NCI-H1436 (cell line): ENCODE measurements around the gene CHRM3.
A peak's percentile ranks its signal among the peaks of the same experiment; 100 is the strongest.
"Not testable (repeated sequence)": the region's sequence is repeated elsewhere in the genome, so short reads cannot be mapped to it uniquely, and the experiment has no call there.

Experiments
- DNase-seq: peaks from one replicate; lab custom pipeline; 2025; lab: John Stamatoyannopoulos, UW

The CHRM3 gene

DNA sequence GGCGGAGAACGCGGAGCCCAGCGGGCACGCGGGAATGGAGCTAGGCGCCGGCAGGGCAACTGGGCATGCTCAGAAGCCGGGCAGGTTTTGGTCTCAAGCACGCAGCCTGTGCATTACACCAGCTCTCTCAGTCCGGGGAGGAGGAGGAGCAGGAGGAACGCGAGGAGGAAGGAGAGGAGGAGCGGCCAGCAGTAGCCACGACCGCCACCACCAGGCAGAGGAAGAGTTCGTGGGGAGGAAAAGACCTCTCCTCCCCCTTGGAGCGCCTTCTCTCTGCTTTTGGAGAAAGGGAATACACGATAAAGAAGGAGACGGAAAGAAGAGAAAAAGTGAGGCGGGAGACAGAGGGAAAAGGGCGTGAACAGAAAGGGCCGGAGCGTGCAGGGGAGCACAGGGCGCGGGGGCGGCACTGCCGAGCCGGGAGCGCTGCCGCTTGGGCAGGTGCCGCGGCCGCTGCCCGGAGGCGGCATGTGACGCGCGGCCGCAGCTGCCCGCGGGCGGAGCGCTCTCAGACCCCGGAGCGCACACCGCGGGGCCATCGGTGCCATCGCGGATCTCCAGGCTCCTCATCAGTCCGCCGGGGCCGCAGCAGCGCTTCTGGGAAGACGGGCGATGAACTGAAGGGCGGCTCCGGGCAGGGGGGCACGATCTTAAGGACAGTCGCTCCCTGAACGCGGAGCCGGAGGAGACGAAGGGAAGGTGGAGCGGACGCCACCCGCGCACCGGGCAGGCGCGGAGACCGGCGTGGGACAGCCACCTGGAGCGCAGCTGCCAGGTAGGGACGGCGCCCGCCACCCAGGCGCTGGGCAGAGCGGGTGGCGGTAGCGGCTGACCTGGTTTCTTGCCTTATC lies at the start of gene CHRM3:
CHRM3 (plus strand) TSS at position 116 of the 851 bp plus-strand sequence. CDS start 520,884 bp downstream, outside the sequence.
- peak; percentile 85 for DNase-seq

DNA sequence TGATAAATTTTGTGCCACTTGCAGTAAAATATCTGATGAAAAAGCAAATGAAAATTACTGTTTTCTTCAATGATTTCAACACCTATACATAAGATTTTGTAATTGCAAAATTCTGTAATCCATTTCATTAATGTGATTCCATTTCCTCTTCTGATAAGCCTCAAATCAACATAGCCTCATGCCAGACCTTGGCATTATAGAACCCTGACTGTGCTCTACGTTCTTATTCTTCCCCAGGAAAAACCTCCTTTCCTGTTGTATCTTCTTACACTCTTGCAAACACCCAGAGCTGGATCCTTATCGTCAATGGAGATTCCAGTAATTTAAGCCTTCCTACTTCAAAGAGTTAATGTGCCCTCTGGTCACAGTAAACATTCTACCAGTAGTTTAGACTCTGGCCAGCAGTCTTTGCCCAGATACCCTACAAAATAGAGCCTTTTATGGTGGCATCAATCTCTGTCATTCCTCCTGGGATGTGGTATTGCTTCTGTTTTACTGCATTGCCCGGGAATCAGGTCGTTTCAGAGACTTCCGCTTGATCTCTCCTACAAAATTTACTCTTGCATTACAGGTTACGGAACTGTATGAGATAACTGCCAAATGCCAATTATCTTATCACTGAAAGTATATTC lies 48.5 kb upstream of the CHRM3 start:
- no peak for DNase-seq

DNA sequence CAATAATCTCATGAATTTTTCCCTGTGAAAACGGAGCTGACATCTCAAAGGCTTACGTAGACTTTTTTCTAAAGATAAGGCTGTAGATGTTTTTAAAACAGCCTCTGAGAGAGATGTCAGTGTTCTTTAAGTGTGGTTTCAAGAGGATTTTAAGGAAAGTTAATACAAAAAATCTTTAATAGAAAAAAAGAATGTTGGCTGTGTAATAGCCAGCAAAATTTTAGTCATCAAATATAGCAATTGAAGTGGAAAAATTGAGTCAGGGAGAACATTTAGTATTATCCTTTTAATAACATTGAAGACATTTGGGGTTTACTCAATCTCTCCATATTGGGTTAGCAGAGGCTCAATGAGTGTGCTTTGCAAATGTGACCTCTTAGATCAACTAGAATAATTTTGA lies 38.6 kb upstream of the CHRM3 start:
- no peak for DNase-seq

DNA sequence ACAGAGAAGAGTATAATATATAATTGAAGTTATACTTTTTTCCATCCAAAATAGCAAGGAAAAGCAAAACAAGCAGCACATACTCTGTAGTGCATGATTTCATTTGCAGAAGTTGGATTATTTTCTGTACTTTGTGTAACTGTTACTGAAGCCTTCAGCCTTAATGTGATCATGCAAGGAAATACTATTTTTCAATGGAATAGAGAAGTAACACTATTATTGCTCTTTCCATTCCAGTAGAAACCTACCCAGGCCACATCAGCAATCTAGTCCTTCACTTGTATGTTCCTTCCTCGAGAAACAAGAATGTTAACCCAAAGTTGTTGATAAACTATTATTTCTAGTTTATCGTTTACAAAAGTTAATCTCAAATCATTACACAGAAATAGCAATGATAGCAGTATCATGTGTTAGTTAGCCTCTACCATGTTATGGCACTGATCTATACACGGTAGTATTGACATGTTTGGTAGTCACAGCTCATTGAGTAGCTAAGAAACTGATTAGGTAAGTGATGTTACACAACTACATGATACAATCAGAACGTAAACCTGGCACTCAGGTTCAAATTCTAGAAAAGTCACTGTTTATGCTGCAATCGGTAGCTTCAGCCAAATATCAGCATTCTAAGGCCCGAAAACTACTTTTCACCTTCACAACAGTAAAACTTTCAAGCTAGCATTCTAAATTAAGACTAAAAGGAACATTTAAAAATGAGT lies 37.6 kb upstream of the CHRM3 start:
- DNase-seq, result no peak

DNA sequence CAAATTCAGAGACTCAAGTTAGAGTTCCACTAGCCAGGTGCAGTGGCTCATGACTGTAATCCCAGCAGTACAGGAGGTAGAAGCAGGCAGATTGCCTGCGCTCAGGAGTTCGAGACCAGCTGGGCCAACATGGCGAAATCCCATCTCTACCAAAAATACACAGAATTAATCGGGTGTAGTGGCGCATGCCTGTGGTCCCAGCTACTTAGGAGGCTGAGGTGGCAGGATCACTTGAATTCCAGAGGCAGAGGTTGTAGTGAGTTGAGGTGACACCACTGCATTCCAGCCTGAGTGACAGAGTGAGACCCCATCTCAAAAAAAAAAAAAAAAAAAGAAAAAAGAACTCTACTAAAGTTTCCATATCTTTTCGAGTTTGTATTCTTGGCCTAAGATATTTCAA lies 36.7 kb upstream of the CHRM3 start:
- DNase-seq, result no peak

DNA sequence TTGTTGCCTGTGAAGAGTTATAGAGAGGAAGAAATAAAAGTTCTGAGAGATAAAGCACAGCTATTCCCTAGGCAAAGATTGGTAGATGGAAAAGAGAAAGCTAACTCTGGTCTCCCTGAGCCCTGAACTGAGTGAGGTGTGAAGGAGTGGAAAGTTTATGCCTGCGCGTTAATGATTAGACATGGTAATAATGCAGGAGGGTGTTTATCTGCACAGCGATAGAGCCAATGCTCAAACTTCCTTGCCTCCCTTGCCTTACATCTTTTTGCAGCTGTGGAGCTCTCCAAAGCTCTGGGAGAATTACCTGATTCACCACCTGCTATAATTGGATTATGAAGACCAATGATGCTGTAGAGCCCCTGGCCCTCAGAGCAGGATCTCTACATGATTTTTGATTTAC lies 32.8 kb upstream of the CHRM3 start:
- DNase-seq, result no peak

DNA sequence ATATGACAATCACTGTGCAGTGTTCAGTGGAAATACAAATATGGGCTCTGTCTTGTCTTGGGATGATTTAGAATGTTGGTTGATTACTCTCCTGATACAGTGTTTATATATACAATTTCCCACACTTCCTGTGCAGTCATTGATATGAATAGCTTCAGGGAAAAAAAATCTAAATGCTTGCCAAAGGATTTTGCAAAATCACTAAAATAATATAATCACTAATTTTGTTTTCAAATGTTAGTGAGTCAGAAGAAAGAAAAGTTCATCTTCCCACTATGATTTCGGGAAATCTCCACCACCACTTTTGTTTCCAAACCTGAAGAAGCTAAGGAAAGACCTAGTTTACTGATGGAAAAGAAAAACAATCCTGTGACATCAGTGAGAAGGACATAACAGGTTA lies 32.1 kb upstream of the CHRM3 start:
- no peak for DNase-seq

DNA sequence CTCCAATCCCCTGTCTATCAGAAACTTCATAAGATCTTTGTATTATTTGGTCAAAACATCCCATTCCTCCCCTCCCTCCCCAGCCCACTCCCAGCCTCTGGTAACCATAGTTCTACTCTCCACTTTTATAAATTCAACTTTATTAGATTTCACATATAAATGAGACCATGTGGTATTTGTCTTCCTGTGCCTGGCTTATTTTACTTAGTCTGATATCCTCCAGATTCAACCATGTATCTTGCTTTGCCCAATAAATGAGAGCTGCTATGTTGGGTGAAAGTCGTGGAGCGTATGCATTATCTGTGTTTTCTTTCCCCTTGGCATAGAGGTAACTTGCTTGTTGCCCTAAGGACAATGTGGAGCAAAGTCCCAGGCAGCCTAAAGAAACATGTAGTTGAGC lies 28.5 kb upstream of the CHRM3 start:
- no peak for DNase-seq

DNA sequence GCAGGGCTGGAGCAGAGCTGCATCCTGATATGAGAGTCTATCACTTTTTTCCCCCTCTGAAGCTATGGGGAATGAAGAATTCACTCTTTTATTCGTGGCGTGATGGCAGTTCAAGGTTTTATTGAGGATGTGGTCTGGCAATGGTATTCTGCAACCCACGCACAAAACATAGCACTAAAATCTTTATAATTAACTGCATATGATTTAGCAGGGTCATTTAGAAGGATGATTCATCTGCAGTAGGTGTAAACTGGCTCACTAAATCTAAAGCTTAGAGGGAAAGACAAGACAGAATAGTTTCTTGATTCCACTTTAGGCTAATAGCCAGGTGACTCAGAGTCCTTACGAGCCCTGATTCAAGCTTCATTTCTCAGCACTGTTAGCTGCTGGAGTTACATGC lies 25.0 kb upstream of the CHRM3 start:
- DNase-seq, result no peak

DNA sequence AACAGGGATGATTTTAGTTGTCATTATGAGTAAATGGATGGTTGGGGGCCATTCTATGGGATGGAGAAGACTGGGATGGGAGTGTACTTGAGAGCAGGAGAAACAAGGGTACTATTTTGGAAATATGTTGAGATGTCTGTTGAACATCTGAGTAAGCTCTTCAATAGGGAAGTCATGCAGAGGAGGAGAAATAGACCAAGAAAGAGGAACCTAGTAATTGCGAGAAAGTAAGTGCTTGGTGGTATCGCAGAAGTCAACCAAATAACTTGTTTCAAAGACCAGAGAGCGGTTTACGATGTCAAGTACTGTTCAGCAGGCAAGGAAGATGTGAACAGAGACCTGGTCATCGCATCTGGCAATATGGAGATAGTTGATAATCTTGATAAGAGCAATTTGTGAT lies 22.4 kb upstream of the CHRM3 start:
- DNase-seq, result no peak

DNA sequence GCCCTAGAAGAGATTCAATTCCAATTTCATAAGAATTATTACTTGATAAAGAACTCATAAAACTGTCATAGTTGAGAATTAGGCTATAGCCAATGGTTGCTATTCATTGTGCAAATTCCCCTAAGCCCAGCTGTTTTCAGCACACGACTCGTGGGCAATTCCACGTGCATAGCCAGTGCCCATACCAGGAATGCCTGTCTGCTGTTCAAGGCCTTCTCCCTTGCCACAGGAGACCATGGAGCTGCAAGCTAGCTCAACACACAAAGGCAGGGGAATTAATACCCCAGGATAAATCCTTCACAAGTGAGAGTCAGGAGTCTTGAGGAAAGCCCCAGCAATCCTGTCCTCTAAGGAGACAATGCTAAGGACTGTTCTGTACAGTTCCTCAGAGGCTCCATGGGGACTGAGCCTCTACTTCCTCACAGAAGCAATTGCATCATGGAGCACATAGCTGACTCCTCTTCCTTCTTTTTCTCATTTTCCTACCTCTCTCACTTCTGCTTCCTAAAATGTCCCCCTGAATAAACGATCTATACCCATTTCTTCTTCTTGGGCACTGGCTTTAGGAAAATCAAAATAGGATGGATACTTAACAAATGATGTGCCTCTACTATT lies 19.1 kb upstream of the CHRM3 start:
- DNase-seq, result no peak

DNA sequence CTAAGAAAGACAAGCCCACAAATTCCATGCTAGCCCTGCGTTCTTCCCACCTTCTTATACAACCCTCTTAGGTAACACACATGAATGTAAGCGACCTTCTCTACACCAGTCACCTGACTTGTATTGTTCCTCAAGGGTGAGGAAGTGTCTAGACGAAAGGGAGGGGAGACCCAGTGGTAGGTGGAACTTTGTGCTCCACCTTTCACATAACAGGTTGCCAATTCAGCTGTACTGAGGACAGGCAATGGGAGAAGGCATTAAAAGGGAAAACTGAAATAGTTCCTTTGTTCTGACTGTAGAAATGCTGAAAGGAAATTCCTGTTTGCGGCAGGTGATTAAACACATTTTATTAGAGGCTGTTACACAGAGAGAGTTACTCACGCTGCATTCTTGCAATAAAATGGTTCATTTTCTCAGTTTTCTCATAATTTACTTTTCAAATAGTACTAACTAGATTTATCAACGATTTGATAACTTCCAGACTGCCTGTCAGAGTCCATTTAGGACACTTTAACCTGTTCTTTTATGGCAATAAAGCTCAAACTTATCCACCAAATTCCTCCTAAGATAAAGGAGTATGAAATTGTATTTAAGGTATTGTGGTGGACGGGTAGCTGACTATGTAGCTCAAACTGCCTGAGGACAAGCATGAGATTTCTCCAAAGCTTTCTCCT lies 17.8 kb upstream of the CHRM3 start:
- no peak for DNase-seq

DNA sequence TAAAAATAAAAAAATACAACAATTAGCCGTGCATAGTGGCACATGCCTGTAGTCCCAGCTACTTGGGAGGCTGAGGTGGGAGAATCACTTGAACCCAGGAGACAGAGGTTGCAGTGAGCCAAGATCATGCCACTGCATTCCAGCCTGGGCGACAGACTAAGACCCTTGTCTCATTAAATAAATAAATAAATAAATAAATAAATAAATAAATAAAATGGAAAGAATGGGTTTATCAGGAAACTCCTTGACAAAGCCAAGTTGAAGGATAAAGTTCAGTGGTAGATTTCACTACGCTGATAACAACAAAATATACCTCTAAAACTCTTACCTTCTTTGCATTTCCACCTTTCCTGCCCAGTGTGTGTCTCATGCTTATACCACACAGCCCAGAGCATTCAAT lies 15.5 kb upstream of the CHRM3 start:
- not testable (repeated sequence) for DNase-seq

DNA sequence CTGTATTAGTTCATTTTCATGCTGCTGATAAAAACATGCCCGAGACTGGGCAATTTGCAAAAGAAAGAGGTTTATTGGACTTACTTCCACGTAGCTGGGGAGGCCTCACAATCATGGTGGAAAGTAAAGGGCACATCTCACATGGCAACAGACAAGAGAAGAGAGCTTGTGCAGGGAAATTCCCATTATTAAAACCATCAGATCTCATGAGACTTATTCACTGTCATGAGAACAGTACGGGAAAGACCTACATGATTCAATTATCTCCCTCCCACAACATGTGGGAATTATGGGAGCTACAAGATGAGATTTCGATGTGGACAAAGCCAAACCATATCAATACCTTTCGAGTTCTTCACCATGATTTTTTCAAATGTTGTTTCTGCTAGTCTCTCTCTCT lies 3.7 kb upstream of the CHRM3 start:
- DNase-seq, result no peak

DNA sequence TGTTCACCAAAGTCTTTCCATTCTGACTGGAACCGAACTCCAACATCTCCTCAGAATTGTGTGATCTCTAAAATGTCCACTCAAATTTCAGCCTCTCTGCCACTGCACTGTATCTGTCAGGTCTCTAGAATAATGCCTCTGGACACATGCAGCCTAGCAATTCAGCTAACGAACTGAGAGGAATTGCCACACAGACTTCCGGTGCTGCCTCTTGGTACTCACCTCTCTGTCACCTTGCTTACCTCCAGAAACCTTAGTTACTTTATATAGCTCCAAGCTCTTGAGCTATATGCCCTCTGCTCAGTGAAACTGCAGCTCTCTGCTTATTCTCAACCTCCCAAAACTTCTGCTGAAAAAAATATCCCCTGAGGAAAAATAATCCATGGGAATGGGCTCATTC lies 2.7 kb upstream of the CHRM3 start:
- no peak for DNase-seq

DNA sequence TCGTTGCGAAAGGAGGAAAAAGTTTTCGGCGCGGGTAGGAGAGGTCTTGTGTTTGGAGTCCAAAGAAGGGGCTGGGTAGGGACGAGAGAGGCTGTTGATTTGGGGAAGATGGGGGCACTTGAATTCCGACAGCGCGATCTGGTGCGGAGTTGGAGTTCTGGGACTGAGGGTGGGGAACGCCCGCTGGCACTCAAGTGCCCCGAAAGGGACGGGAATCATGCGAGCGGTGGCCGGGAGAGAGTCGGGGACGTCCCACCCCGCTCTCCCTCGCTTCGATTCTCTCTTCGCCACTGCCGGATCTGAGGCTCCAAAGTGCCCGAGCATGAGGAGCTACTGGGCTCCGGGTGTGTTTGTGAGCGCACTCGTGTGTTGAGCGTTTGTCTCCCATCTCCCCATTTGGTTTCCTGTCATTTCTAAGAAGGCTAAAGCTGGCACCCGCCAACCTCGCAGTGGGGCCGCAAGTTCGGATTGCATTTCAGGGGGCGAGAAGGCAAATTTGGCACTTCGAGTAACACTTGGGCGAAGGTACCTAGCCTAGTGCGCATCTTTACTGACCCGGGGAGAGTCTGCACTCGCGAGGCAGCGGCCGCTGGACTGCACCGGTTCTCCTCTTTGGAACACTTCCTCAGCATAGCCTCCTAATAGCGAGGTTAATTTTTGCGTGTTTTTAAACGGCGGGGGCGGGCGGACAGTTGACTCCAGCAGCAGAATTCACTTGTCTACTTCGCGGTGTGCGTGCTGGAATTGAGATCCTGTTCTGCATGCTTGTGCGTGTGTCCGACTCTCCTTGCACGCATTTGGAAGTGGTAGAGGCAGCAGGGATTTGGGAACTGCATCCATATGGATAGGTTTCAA lies 1.2 kb downstream of the CHRM3 start:
- peak; percentile 23 for DNase-seq

DNA sequence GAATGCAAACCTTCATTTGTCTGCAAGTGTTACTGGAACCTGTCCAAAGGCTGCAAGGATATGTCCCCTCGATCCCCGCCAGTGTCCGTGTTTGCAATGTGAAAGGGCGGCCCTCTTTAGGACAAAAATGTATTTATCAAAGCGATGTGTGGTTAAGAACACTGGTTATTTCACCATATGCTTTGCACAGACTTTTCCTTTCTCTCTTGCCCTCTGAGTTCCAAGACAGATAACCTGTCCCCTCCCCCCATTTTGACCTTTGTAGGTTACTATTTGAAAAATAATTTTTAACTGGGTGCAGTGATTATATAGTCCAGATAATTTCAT lies 1.8 kb downstream of the CHRM3 start:
- no peak for DNase-seq

DNA sequence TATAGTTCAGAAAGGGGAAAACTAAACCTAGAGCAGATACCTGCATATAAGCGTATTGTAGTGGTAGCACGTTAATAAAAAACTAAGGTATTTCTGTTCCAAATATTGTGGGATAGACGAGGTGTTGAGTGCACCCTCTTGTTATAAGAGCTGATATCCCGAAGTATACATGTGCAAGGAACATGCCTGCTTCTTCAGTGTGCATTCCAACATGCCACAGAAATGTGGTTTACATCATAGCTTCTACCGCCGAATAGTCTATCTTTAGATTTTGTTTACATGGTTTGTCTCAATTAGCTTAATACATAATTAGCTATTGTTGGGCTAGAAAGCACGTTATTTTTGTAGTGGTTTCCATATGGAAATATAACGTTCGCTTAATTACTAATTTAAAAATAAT lies 2.2 kb downstream of the CHRM3 start:
- no peak for DNase-seq

DNA sequence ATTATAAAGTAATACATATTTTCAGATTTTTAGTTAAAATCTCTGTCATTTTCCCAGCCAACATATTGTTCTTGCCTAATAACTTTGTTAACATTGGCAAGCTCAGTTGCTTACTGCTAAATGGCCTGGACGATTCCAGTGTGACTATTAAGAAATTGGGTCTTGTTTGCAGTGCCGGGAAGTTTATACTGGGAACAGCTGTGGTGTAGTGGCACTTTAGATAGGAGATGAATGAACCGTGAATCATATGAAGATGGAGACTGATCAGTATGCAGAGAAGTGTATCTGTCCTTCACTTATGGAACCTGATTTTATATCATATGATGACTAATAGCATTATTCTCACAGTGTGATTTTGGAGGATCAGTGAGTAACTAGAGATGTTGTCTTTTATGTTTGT lies 3.3 kb downstream of the CHRM3 start:
- no peak for DNase-seq

DNA sequence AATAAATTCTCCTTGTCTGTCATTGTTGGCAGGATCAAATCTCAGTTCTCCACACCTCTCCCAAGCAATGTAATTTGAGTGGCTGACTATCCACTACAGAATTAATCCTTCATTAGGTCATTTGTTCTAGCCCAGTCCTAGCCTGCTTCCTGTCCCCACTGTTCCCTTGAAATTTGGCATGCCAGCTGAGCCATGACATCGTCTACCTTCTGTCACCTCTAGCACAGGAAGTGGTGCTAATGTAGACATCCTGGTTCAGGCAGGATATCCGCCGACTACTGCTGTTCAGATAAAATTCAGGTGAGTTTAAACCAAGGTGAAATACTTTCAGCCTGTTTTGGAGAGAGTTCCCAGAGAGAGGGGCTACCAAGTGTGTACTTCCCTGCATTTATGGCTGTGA lies 5.9 kb downstream of the CHRM3 start:
- DNase-seq, result no peak

DNA sequence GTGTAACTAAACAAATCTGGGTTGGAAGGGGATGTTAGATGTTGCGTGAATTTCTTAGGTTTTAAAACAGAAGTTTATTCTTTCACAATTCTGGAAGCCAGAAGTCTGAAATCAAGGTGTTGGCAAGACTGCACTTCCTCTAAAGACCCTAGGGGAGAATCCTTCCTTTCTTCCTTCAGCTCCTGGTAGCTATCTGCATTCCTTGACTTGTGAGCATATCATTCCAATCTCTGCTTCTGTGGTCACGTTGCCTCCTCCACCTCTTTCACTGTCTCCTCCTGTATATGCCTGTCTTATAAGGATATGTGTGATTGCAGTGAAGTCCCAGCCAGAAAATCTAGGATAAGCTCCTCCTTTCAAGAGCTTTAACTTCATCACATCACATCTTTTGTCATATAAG lies 7.7 kb downstream of the CHRM3 start:
- no peak for DNase-seq
